Fibroblast of pulmonary artery (primary cell): ENCODE results near the gene HDAC4.

Experiments used
- DNase-seq: peaks from one replicate; pipeline ENCODE4 v3.0.0-alpha.2; 2010; ENCODE audit warnings: low read depth
- H3K4me3 ChIP-seq: replicated peaks from 2 replicates; pipeline ENCODE4 v1.5.1; 2011; ENCODE audit warnings: low read depth, mild to moderate bottlenecking, control low read depth, low read length, moderate library complexity
- TF ChIP-seq, protein P1 (sequence below): IDR thresholded peaks from 2 replicates; pipeline ENCODE4 v1.5.1; 2011; ENCODE audit warnings: mild to moderate bottlenecking, control low read depth, low read length, inconsistent platforms; ENCODE audit errors: missing control alignments

The HDAC4 gene

DNA sequence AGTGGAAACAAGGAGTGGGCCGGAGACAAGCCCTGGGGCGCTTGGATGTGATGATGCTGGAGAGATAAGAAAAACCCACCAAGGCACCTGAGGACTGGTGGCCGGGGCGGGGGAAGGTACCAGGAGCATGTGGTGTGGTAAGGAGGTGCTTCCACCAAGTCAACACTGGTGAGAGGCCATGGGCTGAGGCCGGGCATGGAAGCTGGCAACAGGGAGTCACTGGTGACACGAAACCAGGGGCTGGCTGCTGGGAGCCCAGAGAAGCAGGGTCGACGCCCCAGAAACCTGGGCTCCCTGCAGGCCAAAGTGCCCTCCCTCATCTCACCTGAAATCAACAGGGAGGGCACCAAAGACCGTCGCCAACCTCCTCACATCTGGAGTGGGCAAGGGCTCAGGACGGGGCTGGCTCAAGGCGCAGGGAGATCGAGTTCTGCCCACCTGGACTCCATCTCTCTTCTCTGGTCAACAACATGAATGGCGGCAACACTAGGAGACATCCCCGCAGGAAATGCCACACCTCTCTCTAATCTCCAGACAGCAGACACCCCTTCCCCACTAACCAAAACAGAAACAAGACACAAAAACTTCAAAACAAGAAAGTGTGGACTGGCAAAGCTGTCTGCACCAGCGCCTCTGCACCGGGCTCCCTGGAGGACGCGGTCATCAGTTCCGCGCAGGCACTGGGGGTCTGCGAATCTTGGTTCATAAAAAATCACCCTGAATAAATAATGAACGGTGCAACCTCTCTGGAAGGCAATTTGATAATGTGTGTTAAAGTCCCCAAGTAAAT lies 185.5 kb downstream of the HDAC4 start:
- no peak for DNase-seq
- TF ChIP-seq, protein P1, sequence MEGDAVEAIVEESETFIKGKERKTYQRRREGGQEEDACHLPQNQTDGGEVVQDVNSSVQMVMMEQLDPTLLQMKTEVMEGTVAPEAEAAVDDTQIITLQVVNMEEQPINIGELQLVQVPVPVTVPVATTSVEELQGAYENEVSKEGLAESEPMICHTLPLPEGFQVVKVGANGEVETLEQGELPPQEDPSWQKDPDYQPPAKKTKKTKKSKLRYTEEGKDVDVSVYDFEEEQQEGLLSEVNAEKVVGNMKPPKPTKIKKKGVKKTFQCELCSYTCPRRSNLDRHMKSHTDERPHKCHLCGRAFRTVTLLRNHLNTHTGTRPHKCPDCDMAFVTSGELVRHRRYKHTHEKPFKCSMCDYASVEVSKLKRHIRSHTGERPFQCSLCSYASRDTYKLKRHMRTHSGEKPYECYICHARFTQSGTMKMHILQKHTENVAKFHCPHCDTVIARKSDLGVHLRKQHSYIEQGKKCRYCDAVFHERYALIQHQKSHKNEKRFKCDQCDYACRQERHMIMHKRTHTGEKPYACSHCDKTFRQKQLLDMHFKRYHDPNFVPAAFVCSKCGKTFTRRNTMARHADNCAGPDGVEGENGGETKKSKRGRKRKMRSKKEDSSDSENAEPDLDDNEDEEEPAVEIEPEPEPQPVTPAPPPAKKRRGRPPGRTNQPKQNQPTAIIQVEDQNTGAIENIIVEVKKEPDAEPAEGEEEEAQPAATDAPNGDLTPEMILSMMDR, result no peak
- H3K4me3 ChIP-seq, result no peak overlapping the region

DNA sequence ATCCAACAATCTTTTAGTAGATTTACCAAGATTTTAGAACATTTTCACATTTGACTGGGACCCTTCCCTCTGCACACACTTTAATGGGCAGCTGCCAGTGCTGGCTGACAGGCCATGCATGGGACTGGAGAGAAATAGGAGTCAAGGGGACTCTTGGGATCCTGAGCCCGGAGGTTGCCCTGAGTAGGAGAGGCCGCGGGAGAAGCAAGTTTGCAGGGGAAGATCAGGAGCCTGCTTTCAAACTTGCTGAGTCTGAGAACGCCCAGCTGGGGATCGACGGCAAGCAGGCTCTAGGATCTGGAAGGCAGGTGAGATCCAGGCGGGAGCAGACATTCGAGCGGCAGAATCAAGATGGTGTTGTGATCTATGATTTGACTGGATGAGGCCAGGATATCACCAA lies 186.1 kb downstream of the HDAC4 start:
- DNase-seq, result no peak
- TF ChIP-seq, protein P1, result no peak
- H3K4me3 ChIP-seq, result no peak overlapping the region

DNA sequence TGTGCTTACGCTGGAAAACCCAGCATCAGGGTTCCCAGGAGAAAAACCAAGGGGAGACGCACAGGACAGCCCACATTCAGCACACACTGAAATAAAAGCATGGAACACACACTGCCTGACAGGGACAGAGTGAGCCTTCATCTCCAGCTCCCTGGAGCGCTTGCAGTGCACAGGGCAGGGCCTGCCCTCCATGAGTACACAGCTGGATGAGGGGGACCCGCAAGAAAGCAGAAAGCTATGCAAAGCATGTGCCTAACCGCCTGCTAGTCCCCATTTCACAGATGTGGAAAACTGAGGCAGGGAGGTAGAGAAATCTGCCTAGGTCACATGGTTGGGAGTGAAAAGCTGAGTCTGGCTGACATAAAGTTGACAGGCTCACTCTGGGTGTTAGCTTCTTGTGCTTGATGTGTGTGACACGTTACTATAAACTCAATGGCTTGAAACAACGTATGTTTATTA lies 187.1 kb downstream of the HDAC4 start:
- H3K4me3 ChIP-seq, result no peak overlapping the region
- TF ChIP-seq, protein P1, result no peak
- DNase-seq, result no peak

DNA sequence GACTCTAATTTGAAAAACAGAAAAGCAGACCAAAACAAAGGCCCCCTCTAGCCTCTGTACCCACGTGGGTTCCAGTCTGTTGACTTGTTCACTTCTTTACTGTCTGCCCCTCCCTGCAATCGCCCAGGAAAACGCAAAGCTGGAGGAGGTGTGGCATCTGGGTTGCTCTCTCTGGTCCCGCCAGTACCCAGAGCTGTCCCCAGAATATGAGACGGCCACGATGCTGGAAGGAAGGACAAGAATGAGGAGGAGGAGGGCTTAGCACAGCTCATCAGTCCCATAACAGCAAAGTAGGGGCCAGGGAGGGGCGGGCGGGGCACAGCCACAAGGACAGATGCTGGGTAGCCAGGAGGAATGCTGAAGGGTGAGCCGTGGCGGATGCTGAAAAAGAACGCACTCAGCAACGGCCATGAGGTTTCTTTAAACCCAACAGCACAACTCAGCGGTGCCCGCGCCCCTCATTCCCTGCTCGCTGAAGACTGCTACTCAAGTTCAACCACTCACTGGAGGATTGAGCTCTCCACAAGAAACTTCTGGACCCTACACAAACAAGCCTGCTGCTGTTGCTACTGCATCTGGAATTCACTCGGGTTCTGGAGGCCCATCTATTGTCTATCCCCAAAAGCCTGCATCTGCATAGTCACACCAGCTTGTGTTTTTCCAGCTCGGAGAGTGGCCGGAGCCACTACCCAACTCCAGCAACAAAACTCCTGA lies 187.7 kb downstream of the HDAC4 start:
- no peak for DNase-seq
- TF ChIP-seq, protein P1, result no peak
- H3K4me3 ChIP-seq, result no peak overlapping the region

DNA sequence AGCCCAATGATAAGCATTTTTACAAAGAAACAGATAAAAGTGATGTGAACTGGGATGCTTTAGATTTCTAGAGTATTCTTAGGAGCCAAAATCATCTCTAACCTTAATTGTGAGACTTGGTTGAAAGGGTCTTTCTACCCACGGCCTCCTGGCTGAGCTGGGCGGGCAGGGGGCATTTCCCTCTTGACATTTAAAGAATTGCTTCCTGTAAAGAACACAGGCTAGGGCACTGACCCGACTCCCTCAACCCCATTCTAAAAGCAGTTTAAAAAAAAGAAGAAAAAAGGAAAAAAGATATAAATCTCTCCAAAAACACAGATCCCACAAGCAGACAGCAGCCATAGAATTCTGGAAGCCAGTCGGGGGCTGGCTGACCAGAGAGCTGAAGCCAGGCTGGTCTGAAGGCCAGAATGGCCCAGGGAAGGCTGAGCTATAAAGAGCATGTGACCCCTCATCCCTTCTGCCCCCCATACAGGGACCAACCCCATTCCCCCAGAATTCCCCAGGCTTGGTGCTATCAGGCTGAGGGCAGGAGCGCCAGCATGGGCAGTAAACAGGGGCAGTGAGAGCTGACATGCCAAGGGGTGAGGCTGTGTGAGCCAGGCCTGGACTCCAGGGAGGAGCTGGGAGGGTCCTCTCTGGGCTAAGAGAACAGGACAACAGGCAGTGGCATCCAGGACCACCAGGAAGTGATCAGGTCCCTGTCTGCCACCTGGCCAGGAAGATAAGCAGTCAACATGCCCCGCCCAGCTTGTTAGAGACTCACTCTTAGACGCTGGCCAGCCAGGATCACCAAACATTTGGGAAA lies 188.5 kb downstream of the HDAC4 start:
- no peak overlapping the region for H3K4me3 ChIP-seq
- DNase-seq, result no peak
- TF ChIP-seq, protein P1, result no peak

DNA sequence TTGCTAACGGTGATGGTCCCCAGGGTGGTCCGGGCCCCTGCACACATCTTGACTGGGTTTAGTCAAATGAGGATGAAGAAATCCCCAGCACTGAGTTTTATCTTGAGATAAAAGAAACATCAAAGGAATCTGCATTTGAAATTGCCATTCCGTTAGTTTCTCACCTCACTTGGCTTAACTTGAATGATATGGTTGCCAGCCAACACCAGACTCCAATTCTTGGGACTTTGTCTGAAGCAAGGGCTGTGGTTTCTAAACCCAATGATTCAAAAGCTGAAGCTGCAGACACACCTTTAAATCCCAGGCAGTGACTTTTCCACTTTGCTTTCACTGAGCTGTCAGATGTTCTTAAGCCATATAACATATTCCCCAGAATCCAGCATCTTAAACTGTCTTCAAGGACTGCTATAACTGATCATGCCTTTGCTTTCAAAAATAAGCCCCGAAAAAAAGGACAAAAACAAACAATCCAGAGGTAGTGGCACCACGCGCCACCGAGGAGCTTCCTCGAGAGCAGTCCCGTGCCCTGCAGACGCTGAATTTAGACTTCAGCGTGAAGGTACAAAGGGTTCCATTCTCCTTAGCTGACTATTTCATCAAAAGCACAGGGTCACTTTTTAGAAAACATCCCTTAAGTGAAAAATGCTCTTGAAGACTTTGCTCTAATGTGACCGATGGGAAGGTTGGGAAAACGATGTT lies 189.3 kb downstream of the HDAC4 start:
- no peak for DNase-seq
- no peak overlapping the region for H3K4me3 ChIP-seq
- TF ChIP-seq, protein P1, result no peak
